ENCODE data around the gene ZBTB16. TPM values are rescaled to one million over a fixed set of nuclear protein-coding genes. Genes with fewer than 3 reads are reported as not detected.
A peak's percentile ranks its signal among the peaks of the same experiment; 100 is the strongest.

The ZBTB16 gene
- total RNA-seq, 1 experiment from 2014 or later: 70.4 TPM

GRCh38 chr11:114218508-114218907 lies 159.0 kb downstream of the ZBTB16 start:
- Mint-ChIP-seq H3K4me1 (ENCODE audit: insufficient read depth, unreplicated experiment) (peaks cover 55% of the 10 kb centered on the region), H3K27me3 (ENCODE audit: insufficient read depth, unreplicated experiment) (no peaks in the 10 kb centered on the region), H3K4me3 (ENCODE audit: unreplicated experiment) (no peak overlapping the region), H3K36me3 (ENCODE audit: insufficient read depth, unreplicated experiment) (no peaks in the 10 kb centered on the region), H3K9me3 (ENCODE audit: unreplicated experiment) (no peaks in the 10 kb centered on the region), H3K27ac (ENCODE audit: low read depth, unreplicated experiment) (peak overlapping the region; percentile 57)
- DNase-seq (ENCODE audit: unreplicated experiment): no peak
- BruUV-seq (replicated peaks): no TSS peak
- ChIA-PET CTCF (no interaction called here), POLR2A (interaction anchor here (0.5 to 0.7 kb wide), 3 partner anchors 26 to 1785 kb away, joined by 3 read pairs; no protein-coding TSS in a partner anchor)
- intact Hi-C loops (cut with micrococcal nuclease): no loop called here
- no peak for TF ChIP-seq CTCF (IDR thresholded peaks at IDR 0.05; ENCODE audit: unreplicated experiment)

- POLR2A ChIA-PET: interaction anchor here (0.9 to 1.6 kb wide), 2 partner anchors 12 to 52 kb away, joined by 3 to 4 read pairs; no protein-coding TSS in a partner anchor
- no TSS peak for BruUV-seq (replicated peaks)
- H3K36me3 Mint-ChIP-seq (ENCODE audit: insufficient read depth, unreplicated experiment): no peaks in the 10 kb centered on the region
- no peaks in the 10 kb centered on the region for H3K27me3 Mint-ChIP-seq (ENCODE audit: insufficient read depth, unreplicated experiment)
- H3K27ac Mint-ChIP-seq (ENCODE audit: low read depth, unreplicated experiment): peak overlapping the region; percentile 57
- CTCF ChIA-PET: interaction anchor here (0.6 to 2.9 kb wide), 4 partner anchors 39 to 184 kb away, joined by 3 to 8 read pairs (median 3); no protein-coding TSS in a partner anchor
- intact Hi-C loops (cut with micrococcal nuclease): no loop called here
- H3K9me3 Mint-ChIP-seq (ENCODE audit: unreplicated experiment): no peaks in the 10 kb centered on the region
- H3K4me1 Mint-ChIP-seq (ENCODE audit: insufficient read depth, unreplicated experiment): peaks cover 67% of the 10 kb centered on the region
- no peak for TF ChIP-seq CTCF (IDR thresholded peaks at IDR 0.05; ENCODE audit: unreplicated experiment)
- peak; percentile 73 for DNase-seq (ENCODE audit: unreplicated experiment)
- no peak overlapping the region for H3K4me3 Mint-ChIP-seq (ENCODE audit: unreplicated experiment)
Measured at GRCh38 chr11:114219559-114220349, 160.2 kb downstream of the ZBTB16 start.

GRCh38 chr11:114221037-114221436 lies 161.5 kb downstream of the ZBTB16 start:
- H3K27ac Mint-ChIP-seq (ENCODE audit: low read depth, unreplicated experiment): peak overlapping the region; percentile 57
- DNase-seq (ENCODE audit: unreplicated experiment): no peak
- TF ChIP-seq CTCF (IDR thresholded peaks at IDR 0.05; ENCODE audit: unreplicated experiment): no peak
- intact Hi-C loops (cut with micrococcal nuclease): no loop called here
- H3K4me1 Mint-ChIP-seq (ENCODE audit: insufficient read depth, unreplicated experiment): peaks cover 73% of the 10 kb centered on the region
- H3K36me3 Mint-ChIP-seq (ENCODE audit: insufficient read depth, unreplicated experiment): no peaks in the 10 kb centered on the region
- ChIA-PET POLR2A (interaction anchor here (0.5 to 1.6 kb wide), 4 partner anchors 11 to 764 kb away, joined by 3 to 4 read pairs (median 4); no protein-coding TSS in a partner anchor), CTCF (interaction anchor here (2.9 kb wide), 1 partner anchor 185 kb away, joined by 8 read pairs; no protein-coding TSS in a partner anchor)
- no peak overlapping the region for H3K4me3 Mint-ChIP-seq (ENCODE audit: unreplicated experiment)
- H3K9me3 Mint-ChIP-seq (ENCODE audit: unreplicated experiment): no peaks in the 10 kb centered on the region
- H3K27me3 Mint-ChIP-seq (ENCODE audit: insufficient read depth, unreplicated experiment): no peaks in the 10 kb centered on the region
- no TSS peak for BruUV-seq (replicated peaks)

- POLR2A ChIA-PET: interaction anchor here (0.9 to 1.3 kb wide), 2 partner anchors 10 to 12 kb away, joined by 4 read pairs; no protein-coding TSS in a partner anchor
- no peak for DNase-seq (ENCODE audit: unreplicated experiment)
- Mint-ChIP-seq H3K36me3 (ENCODE audit: insufficient read depth, unreplicated experiment) (no peaks in the 10 kb centered on the region), H3K4me1 (ENCODE audit: insufficient read depth, unreplicated experiment) (peaks cover 51% of the 10 kb centered on the region), H3K27ac (ENCODE audit: low read depth, unreplicated experiment) (peak overlapping the region; percentile 79), H3K4me3 (ENCODE audit: unreplicated experiment) (no peak overlapping the region), H3K27me3 (ENCODE audit: insufficient read depth, unreplicated experiment) (no peaks in the 10 kb centered on the region), H3K9me3 (ENCODE audit: unreplicated experiment) (no peaks in the 10 kb centered on the region)
- no TSS peak for BruUV-seq (replicated peaks)
- no peak for TF ChIP-seq CTCF (IDR thresholded peaks at IDR 0.05; ENCODE audit: unreplicated experiment)
- intact Hi-C loops (cut with micrococcal nuclease): no loop called here
- CTCF ChIA-PET: interaction anchor here (0.6 kb wide), 1 partner anchor 64 kb away, joined by 3 read pairs; no protein-coding TSS in a partner anchor
Measured at GRCh38 chr11:114225661-114226060, 166.2 kb downstream of the ZBTB16 start.
